GM12878 (cell line): ENCODE results near the gene SLC44A4. TPM values are rescaled to one million over a fixed set of nuclear protein-coding genes. Genes with fewer than 3 reads are reported as not detected.

ENCODE experiments used
- ATF7 ChIP-seq: fragments of 450-650 bp; IDR thresholded peaks from 2 replicates; pipeline ENCODE4 v1.6.1; 2016; ENCODE audit warnings: low read depth, mild to moderate bottlenecking
- CBFB ChIP-seq: IDR thresholded peaks from 2 replicates; pipeline ENCODE4 v1.6.1; 2016; ENCODE audit warnings: antibody characterized with exemption, low read depth
- CHD1 ChIP-seq: IDR thresholded peaks from 2 replicates; pipeline ENCODE4 v1.6.1; 2012; ENCODE audit warnings: low read depth, low read length, improper control_type of control experiment
- HSF1 ChIP-seq: fragments of 150-350 bp; IDR thresholded peaks from 2 replicates; pipeline ENCODE4 v1.6.1; 2014; ENCODE audit warnings: mild to moderate bottlenecking, low read depth, low read length
- MLLT1 ChIP-seq: fragments of 450-650 bp; IDR thresholded peaks from 2 replicates; pipeline ENCODE4 v1.6.1; 2016; ENCODE audit warnings: mild to moderate bottlenecking
- SMAD5 ChIP-seq: IDR thresholded peaks from 2 replicates; pipeline ENCODE4 v1.6.1; 2016; ENCODE audit warnings: antibody characterized with exemption, low read depth
- ZNF384 ChIP-seq: IDR thresholded peaks from 2 replicates; pipeline ENCODE4 v1.6.1; 2012; ENCODE audit warnings: low read depth, mild to moderate bottlenecking, low read length, improper control_type of control experiment, borderline replicate concordance
- polyA plus RNA-seq, 11 experiments: library from polyadenylated mRNA; depleted of rRNA in 4 of 11; unstranded in 6 of 11; stranded (reverse) in 5 of 11; fragments of >200 nt; fragmentation: Nextera tagmentation in 4 of 11; fragmentation: Illumina TruSeq in 1 of 11; extraction: Ambion mirVana in 4 of 11; extraction: Trizol in 1 of 11; gene quantifications; 1 replicate in 1 of 11; 2 replicates in 10 of 11; pipeline versions ENCODE4 v1.2.1 to v1.2.3, GENCODE V29; 2011 to 2016; ENCODE audit warnings: inconsistent platforms in 2 of 11, missing spikeins in 2 of 11, low read depth in 1 of 11
- total RNA-seq, 4 experiments: library from RNA; depleted of rRNA in 3 of 4; stranded (reverse); fragments of >200 nt in 3 of 4; fragmentation: Illumina TruSeq in 1 of 4; extraction: Trizol in 1 of 4; gene quantifications; 2 replicates each; pipeline versions ENCODE4 v1.2.1 to v1.2.3, GENCODE V29; 2013 to 2021
- TF ChIP-seq, protein P1 (sequence below): IDR thresholded peaks from 2 replicates; pipeline ENCODE4 v1.6.1; 2011; ENCODE audit warnings: borderline replicate concordance, low read depth, mild to moderate bottlenecking, moderate library complexity, mixed read lengths, low read length; ENCODE audit not compliant: insufficient read depth; ENCODE audit errors: extremely low read length
- TF ChIP-seq, protein P2 (sequence below): IDR thresholded peaks from 2 replicates; pipeline ENCODE4 v1.6.1; 2012; ENCODE audit warnings: low read length, inconsistent platforms

SLC44A4 gene
- total and polyA plus RNA-seq, 10 of the 15 experiments (the other 5 are each of a cell fraction or from before 2014, with no cell fraction given), result 0.04 to 0.24 (median 0.15) TPM; not detected in 3

DNA sequence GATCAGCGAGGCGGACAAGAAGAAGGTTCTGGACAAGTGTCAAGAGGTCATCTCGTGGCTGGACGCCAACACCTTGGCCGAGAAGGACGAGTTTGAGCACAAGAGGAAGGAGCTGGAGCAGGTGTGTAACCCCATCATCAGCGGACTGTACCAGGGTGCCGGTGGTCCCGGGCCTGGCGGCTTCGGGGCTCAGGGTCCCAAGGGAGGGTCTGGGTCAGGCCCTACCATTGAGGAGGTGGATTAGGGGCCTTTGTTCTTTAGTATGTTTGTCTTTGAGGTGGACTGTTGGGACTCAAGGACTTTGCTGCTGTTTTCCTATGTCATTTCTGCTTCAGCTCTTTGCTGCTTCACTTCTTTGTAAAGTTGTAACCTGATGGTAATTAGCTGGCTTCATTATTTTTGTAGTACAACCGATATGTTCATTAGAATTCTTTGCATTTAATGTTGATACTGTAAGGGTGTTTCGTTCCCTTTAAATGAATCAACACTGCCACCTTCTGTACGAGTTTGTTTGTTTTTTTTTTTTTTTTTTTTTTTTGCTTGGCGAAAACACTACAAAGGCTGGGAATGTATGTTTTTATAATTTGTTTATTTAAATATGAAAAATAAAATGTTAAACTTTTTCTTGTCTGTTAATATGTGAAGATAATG lies 49.0 kb downstream of the SLC44A4 start (continued):
- TF ChIP-seq, protein P1, sequence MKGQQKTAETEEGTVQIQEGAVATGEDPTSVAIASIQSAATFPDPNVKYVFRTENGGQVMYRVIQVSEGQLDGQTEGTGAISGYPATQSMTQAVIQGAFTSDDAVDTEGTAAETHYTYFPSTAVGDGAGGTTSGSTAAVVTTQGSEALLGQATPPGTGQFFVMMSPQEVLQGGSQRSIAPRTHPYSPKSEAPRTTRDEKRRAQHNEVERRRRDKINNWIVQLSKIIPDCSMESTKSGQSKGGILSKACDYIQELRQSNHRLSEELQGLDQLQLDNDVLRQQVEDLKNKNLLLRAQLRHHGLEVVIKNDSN, result no peak
- TF ChIP-seq ZNF384 (peak; percentile 99), MLLT1 (0 out of 2 replicates have a peak, but pooled peaks have one; percentile 27), CBFB (no peak), SMAD5 (no peak), CHD1 (no peak), ATF7 (peak; percentile 55), HSF1 (no peak)
- TF ChIP-seq, protein P2, sequence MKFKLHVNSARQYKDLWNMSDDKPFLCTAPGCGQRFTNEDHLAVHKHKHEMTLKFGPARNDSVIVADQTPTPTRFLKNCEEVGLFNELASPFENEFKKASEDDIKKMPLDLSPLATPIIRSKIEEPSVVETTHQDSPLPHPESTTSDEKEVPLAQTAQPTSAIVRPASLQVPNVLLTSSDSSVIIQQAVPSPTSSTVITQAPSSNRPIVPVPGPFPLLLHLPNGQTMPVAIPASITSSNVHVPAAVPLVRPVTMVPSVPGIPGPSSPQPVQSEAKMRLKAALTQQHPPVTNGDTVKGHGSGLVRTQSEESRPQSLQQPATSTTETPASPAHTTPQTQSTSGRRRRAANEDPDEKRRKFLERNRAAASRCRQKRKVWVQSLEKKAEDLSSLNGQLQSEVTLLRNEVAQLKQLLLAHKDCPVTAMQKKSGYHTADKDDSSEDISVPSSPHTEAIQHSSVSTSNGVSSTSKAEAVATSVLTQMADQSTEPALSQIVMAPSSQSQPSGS, result 0 out of 2 replicates have a peak, but pooled peaks have one; percentile 14
